ENCODE data around the gene BRD9.
"Not testable (repeated sequence)": the region's sequence is repeated elsewhere in the genome, so short reads cannot be mapped to it uniquely, and the experiment has no call there.

The BRD9 gene

GRCh38 chr5:843926-844325, 48.7 kb downstream of the BRD9 start:
- DNase-seq (ENCODE audit: low read depth) = not testable (repeated sequence)

- DNase-seq (ENCODE audit: low read depth) = not testable (repeated sequence)
Measured at GRCh38 chr5:843371-843770, 49.2 kb downstream of the BRD9 start.

DNA sequence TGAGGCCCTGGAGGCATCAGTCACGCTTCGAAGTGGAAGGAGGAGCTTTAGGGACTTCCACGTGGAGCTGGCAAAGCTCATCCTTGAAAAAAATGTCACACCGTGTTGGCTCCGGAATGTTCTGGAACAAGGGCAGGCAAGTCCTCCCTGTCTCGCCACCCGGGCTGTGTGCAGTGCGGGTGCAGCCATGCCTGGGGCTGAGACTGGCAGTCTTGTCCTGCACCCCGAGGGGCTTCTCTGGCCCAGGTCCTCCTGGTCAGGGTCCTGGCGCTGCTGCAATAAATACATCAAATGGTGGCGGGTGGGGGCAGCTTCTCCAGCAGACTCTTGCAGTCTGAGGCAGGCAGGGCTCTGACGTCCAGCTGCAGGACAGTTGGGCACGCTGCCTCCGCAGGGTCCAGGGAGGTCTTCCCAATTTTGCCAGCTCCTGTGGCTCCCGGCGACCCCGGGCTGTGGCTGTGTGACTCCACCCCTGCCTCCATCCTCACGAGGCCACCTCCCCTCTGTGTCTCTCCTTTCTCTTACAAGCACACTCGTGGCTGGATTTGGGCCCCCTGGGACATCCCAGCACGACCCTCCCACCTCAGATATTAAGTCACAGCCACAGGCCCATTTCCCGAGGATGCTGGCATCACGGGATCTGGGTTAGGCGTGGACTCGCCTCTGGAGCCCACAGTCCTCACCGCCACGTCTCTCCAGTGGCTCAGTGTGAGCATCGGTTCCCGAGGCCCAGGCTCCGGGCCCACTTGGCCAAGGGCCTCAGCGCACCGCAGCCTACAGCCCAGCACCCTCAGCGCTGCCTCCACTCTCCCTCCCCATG, 50.0 kb downstream of the BRD9 start:
- not testable (repeated sequence) for DNase-seq (ENCODE audit: low read depth)

DNA sequence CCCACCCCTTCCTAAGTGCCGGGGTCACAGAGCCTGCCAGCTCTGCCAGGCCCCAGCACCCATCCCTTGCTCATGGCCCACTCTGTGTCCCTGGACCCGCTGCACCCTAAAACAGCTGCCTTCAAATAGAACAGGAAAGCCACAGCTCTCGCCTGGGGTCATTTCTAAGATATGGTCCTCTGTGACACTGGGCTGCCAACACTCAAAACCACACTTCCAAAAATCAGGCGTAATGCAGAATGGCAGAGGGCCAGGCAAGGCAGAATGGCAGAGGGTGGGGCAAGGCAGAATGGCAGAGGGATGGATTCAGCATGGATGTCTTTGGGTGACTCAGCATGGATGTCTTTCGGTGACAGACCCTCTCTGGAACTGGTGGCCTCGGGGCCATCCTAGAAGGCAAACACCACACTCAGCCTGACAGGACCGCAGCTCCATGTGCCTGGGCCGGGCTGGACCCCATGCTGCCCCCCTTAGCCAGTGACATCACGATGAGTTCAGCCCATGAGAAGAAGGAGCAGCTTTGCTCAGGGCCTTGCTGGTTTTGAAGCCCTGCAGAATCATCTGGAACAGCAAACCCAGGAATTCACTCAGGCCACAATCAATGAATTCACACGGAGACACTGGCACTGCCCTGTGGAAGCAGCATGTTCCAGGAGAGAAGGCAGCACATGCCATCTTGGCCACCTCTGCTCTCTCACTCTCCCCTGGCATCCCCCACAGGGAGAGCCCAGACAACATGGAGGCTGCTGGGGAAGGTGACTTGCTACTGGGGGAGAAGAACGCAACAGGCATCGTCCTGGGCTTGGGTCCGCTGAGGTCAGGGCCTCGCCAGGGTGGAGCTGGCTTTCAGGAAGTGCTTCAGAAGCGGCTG, 50.8 kb downstream of the BRD9 start:
- not testable (repeated sequence) for DNase-seq (ENCODE audit: low read depth)

- not testable (repeated sequence) for DNase-seq (ENCODE audit: low read depth)
Measured at GRCh38 chr5:840974-841435, 51.6 kb downstream of the BRD9 start.

GRCh38 chr5:840118-840973, 52.3 kb downstream of the BRD9 start:
- DNase-seq (ENCODE audit: low read depth) = not testable (repeated sequence)

DNA sequence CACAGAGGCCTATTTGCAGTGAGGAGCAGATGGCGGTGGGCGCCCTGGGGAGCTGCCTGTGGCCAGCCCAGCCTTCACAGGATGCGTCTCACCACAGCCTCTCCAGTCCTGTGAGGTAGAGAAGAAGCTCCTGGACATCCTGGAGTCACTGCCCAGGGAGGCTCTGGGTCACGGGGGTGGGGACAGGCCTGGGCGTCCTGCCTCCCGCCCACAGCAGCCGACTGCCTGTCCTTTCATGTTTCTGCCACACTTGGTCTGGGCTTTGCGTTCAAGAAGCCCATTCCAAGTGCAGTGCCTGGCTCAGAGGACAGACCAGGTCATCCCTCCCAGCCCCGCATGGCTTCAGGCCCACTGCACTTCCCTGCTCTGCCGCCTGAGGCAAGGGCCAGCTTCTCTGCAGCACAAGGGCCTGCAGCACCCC, 54.2 kb downstream of the BRD9 start:
- not testable (repeated sequence) for DNase-seq (ENCODE audit: low read depth)

GRCh38 chr5:837621-838121, 54.9 kb downstream of the BRD9 start:
- not testable (repeated sequence) for DNase-seq (ENCODE audit: low read depth)

DNA sequence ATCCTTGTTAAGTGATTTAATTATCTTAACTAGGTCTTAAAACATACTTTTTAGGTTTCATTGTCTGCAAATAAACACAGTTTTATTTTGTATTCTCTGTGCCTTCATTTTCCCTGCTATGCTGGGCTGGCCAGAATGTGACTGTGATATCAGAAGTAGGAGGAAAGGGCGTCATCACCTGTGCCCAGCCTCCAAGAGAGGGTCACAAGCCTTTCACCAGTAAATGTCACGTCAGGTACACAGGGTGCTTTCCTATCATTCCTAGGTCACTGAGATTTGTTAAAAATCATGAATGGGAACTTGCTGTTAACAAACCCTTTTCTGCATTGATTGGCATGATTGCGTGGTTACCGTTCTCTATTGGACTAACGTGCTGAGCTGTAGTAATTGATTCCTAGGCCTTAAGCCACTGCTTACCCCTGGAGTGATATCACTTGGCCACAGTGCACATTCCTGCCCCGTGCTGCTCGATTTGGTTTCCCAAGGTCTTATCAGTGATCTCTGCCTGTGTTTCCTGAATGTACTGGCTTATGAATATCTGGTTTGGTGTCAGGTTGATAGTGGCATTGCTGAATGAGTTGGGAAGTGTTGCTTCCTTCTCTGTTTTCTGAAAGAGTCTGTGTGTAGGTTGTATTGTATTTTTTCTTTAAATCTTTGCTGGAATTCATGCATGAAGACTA, 56.5 kb downstream of the BRD9 start:
- DNase-seq (ENCODE audit: low read depth) = peak; percentile 62

GRCh38 chr5:834013-834412, 58.6 kb downstream of the BRD9 start:
- DNase-seq (ENCODE audit: low read depth) = not testable (repeated sequence)

DNA sequence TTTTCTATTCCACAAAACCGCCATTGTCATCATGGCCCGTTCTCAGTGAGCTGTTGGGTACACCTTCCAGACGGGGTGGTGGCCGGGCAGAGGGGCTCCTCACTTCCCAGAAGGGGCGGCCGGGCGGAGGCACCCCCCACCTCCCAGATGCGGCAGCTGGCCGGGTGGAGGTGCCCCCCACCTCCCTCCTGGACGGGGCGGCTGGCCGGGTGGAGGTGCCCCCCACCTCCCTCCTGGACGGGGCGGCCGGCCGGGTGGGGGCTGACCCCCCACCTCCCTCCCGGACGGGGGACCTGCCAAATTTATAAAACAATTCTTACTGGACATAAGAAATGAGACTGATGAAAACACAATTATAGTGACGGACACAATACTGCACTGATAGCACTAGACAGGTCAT, 64.4 kb downstream of the BRD9 start:
- not testable (repeated sequence) for DNase-seq (ENCODE audit: low read depth)

GRCh38 chr5:825544-825943, 67.1 kb downstream of the BRD9 start:
- DNase-seq (ENCODE audit: low read depth) = not testable (repeated sequence)

GRCh38 chr5:821504-821903, 71.1 kb downstream of the BRD9 start:
- DNase-seq (ENCODE audit: low read depth) = no peak

- DNase-seq (ENCODE audit: low read depth) = no peak
Measured at GRCh38 chr5:820245-820644, 72.4 kb downstream of the BRD9 start.

DNA sequence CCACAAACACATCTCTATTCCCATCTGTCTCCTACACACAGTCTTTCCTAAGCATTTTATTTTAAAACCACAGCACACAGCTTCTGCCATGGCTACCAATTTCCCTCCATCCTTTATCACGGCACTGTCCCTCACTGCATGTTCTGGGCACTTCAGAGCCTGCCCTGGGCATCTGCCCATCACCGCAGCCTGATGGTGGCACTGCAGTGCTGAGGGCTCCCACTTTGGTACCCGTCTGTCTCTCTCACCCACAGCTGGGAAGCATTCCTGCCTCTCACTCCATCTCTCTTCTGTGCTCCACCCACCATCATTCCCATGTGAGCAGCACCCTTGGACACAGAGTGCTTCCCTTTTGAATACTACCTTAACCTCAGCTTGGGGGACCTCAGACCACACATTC, 73.5 kb downstream of the BRD9 start:
- DNase-seq (ENCODE audit: low read depth) = no peak

- DNase-seq (ENCODE audit: low read depth) = no peak
Measured at GRCh38 chr5:816176-816575, 76.4 kb downstream of the BRD9 start.

- no peak for DNase-seq (ENCODE audit: low read depth)
Measured at GRCh38 chr5:815449-815848, 77.2 kb downstream of the BRD9 start.

Data from CMK (cell line).